SH-SY5Y (cell line): ENCODE results near the gene OR6B3.

Experiments used
- GATA2 ChIP-seq: IDR thresholded peaks from 2 replicates; pipeline ENCODE4 v1.6.1; 2011; ENCODE audit warnings: mild to moderate bottlenecking, low read depth, low read length
- GATA3 ChIP-seq: IDR thresholded peaks from 2 replicates; pipeline ENCODE4 v1.6.1; 2011; ENCODE audit warnings: low read depth, mild to moderate bottlenecking, low read length, moderate library complexity

GRCh38 chr2:240048237-240048636 lies 5.1 kb downstream of the OR6B3 start:
- no peak for TF ChIP-seq GATA2
- no peak for TF ChIP-seq GATA3
